Measurements from ENCODE around the gene ARID3A.
A peak's percentile ranks its signal among the peaks of the same experiment; 100 is the strongest.

The ARID3A gene

GRCh38 chr19:1004204-1004802, 78.5 kb downstream of the ARID3A start:
- H3K9ac ChIP-seq (ENCODE audit: low read depth, low read length, poor library complexity): no peak overlapping the region
- H3K4me1 ChIP-seq (ENCODE audit: control insufficient read depth in 2 of 2, insufficient read depth in 1 of 2, low read depth in 1 of 2, low read length in 2 of 2): peaks cover 5 to 8% of the 10 kb centered on the region in 2 donors
- H3K27me3 ChIP-seq (ENCODE audit: control insufficient read depth in 3 of 3, insufficient read depth in 3 of 3, low read depth in 1 of 3, low read length in 3 of 3): peaks cover 0 to 15% (median 10%) of the 10 kb centered on the region in 3 experiments
- H3K27ac ChIP-seq (replicated peaks; ENCODE audit: low read length): no peak overlapping the region
- H2BK120ac ChIP-seq (ENCODE audit: low read depth, low read length): no peak overlapping the region
- H3K79me1 ChIP-seq (ENCODE audit: low read depth, low read length): no peaks in the 10 kb centered on the region
- H2AK5ac ChIP-seq (ENCODE audit: low read depth, low read length): peak overlapping the region; percentile 56
- H3K36me3 ChIP-seq (replicated peaks in 1 of 2; ENCODE audit: control insufficient read depth in 2 of 2, insufficient read depth in 2 of 2, low read length in 2 of 2): peaks cover 0 to 3% of the 10 kb centered on the region in 2 donors
- peak overlapping the region; percentile 84 for H2BK12ac ChIP-seq (ENCODE audit: low read length)
- no peak overlapping the region for H3K4me2 ChIP-seq (ENCODE audit: insufficient read depth, low read length, poor library complexity, severe bottlenecking)
- H3K23ac ChIP-seq (ENCODE audit: low read depth, low read length, poor library complexity): peak overlapping the region; percentile 91
- no peak overlapping the region for H3K4ac ChIP-seq (ENCODE audit: low read length)
- no peak for DNase-seq (ENCODE audit: low spot score)
- peaks cover 0 to 4% of the 10 kb centered on the region in 2 donors for H3K9me3 ChIP-seq (replicated peaks in 1 of 2; ENCODE audit: control insufficient read depth in 2 of 2, insufficient read depth in 1 of 2, low read depth in 1 of 2, low read length in 2 of 2)
- H2BK5ac ChIP-seq (ENCODE audit: low read length): peak overlapping the region; percentile 82
- H3K4me3 ChIP-seq (ENCODE audit: low read length in 2 of 2): peak overlapping the region in 1 of 2 donors; percentile 28
- no peak overlapping the region for H2AFZ ChIP-seq (ENCODE audit: low read length)
- no peak overlapping the region for H4K8ac ChIP-seq (ENCODE audit: low read depth, low read length)
- peak overlapping the region; percentile 71 for H3K14ac ChIP-seq (ENCODE audit: low read length)
- H4K91ac ChIP-seq (ENCODE audit: low read depth, low read length, poor library complexity): no peak overlapping the region
- peak overlapping the region; percentile 48 for H3K18ac ChIP-seq (ENCODE audit: low read length)
- no peak overlapping the region for H2BK15ac ChIP-seq (ENCODE audit: low read length)
- WGBS, 2 donors (ENCODE audit: extremely low coverage in 2 of 2, insufficient read length in 2 of 2, insufficient replicate concordance in 1 of 2): no CpG with 5 or more reads among the region's 32 CpGs

- no peak for DNase-seq (ENCODE audit: low spot score)
- H3K36me3 ChIP-seq (replicated peaks in 1 of 2; ENCODE audit: control insufficient read depth in 2 of 2, insufficient read depth in 2 of 2, low read length in 2 of 2): peaks cover 5 to 7% of the 10 kb centered on the region in 2 donors
- peak overlapping the region; percentile 91 for H3K23ac ChIP-seq (ENCODE audit: low read depth, low read length, poor library complexity)
- peak overlapping the region; percentile 64 for H3K18ac ChIP-seq (ENCODE audit: low read length)
- peak overlapping the region; percentile 44 for H3K9ac ChIP-seq (ENCODE audit: low read depth, low read length, poor library complexity)
- H2BK120ac ChIP-seq (ENCODE audit: low read depth, low read length): no peak overlapping the region
- H2BK15ac ChIP-seq (ENCODE audit: low read length): no peak overlapping the region
- H3K4me2 ChIP-seq (ENCODE audit: insufficient read depth, low read length, poor library complexity, severe bottlenecking): no peak overlapping the region
- no peak overlapping the region for H3K27ac ChIP-seq (replicated peaks; ENCODE audit: low read length)
- H2BK12ac ChIP-seq (ENCODE audit: low read length): peak overlapping the region; percentile 84
- H2AFZ ChIP-seq (ENCODE audit: low read length): no peak overlapping the region
- H3K4ac ChIP-seq (ENCODE audit: low read length): no peak overlapping the region
- H4K8ac ChIP-seq (ENCODE audit: low read depth, low read length): no peak overlapping the region
- H3K4me1 ChIP-seq (ENCODE audit: control insufficient read depth in 2 of 2, insufficient read depth in 1 of 2, low read depth in 1 of 2, low read length in 2 of 2): peaks cover 5 to 8% of the 10 kb centered on the region in 2 donors
- no CpG with 5 or more reads among the region's 70 CpGs for WGBS, 2 donors (ENCODE audit: extremely low coverage in 2 of 2, insufficient read length in 2 of 2, insufficient replicate concordance in 1 of 2)
- peaks cover 0 to 4% of the 10 kb centered on the region in 2 donors for H3K9me3 ChIP-seq (replicated peaks in 1 of 2; ENCODE audit: control insufficient read depth in 2 of 2, insufficient read depth in 1 of 2, low read depth in 1 of 2, low read length in 2 of 2)
- H2AK5ac ChIP-seq (ENCODE audit: low read depth, low read length): peak overlapping the region; percentile 56
- H3K79me1 ChIP-seq (ENCODE audit: low read depth, low read length): no peaks in the 10 kb centered on the region
- peak overlapping the region; percentile 72 for H4K91ac ChIP-seq (ENCODE audit: low read depth, low read length, poor library complexity)
- peak overlapping the region in 1 of 2 donors; percentile 58 for H3K4me3 ChIP-seq (ENCODE audit: low read length in 2 of 2)
- H2BK5ac ChIP-seq (ENCODE audit: low read length): peak overlapping the region; percentile 82
- H3K27me3 ChIP-seq (ENCODE audit: control insufficient read depth in 3 of 3, insufficient read depth in 3 of 3, low read depth in 1 of 3, low read length in 3 of 3): peaks cover 0 to 12% (median 8%) of the 10 kb centered on the region in 3 experiments
- peak overlapping the region; percentile 71 for H3K14ac ChIP-seq (ENCODE audit: low read length)
Observed at GRCh38 chr19:1004803-1005664, 79.2 kb downstream of the ARID3A start.

- Histone ChIP-seq H4K91ac (ENCODE audit: low read depth, low read length, poor library complexity) (no peak overlapping the region), H3K18ac (ENCODE audit: low read length) (no peak overlapping the region), H2BK120ac (ENCODE audit: low read depth, low read length) (no peak overlapping the region), H3K4me2 (ENCODE audit: insufficient read depth, low read length, poor library complexity, severe bottlenecking) (no peak overlapping the region), H3K79me1 (ENCODE audit: low read depth, low read length) (peaks cover 2% of the 10 kb centered on the region), H3K9me3 (replicated peaks in 1 of 2; ENCODE audit: control insufficient read depth in 2 of 2, insufficient read depth in 1 of 2, low read depth in 1 of 2, low read length in 2 of 2) (peaks cover 0 to 4% of the 10 kb centered on the region in 2 donors), H2BK12ac (ENCODE audit: low read length) (peak overlapping the region; percentile 73), H3K4me3 (ENCODE audit: low read length in 2 of 2) (no peak overlapping the region), H3K36me3 (replicated peaks in 1 of 2; ENCODE audit: control insufficient read depth in 2 of 2, insufficient read depth in 2 of 2, low read length in 2 of 2) (peaks cover 13 to 14% of the 10 kb centered on the region in 2 donors), H3K23ac (ENCODE audit: low read depth, low read length, poor library complexity) (peak overlapping the region; percentile 31), H2AK5ac (ENCODE audit: low read depth, low read length) (peak overlapping the region; percentile 46), H4K8ac (ENCODE audit: low read depth, low read length) (no peak overlapping the region), H3K4ac (ENCODE audit: low read length) (no peak overlapping the region), H3K27ac (replicated peaks; ENCODE audit: low read length) (no peak overlapping the region), H2BK15ac (ENCODE audit: low read length) (no peak overlapping the region), H3K9ac (ENCODE audit: low read depth, low read length, poor library complexity) (no peak overlapping the region), H3K27me3 (ENCODE audit: control insufficient read depth in 3 of 3, insufficient read depth in 3 of 3, low read depth in 1 of 3, low read length in 3 of 3) (no peaks in the 10 kb centered on the region), H2AFZ (ENCODE audit: low read length) (no peak overlapping the region), H3K4me1 (ENCODE audit: control insufficient read depth in 2 of 2, insufficient read depth in 1 of 2, low read depth in 1 of 2, low read length in 2 of 2) (no peaks in the 10 kb centered on the region), H3K14ac (ENCODE audit: low read length) (no peak overlapping the region), H2BK5ac (ENCODE audit: low read length) (peak overlapping the region; percentile 39)
- no CpG with 5 or more reads among the region's 27 CpGs for WGBS, 2 donors (ENCODE audit: extremely low coverage in 2 of 2, insufficient read length in 2 of 2, insufficient replicate concordance in 1 of 2)
- no peak for DNase-seq (ENCODE audit: low spot score)
Observed at GRCh38 chr19:1006711-1007398, 81.0 kb downstream of the ARID3A start.

Measured in neuronal stem cell (in vitro differentiated cells).